LNCaP clone FGC (cell line): Measurements from ENCODE around the gene PRDM5.
"Not testable (repeated sequence)": the region's sequence is repeated elsewhere in the genome, so short reads cannot be mapped to it uniquely, and the experiment has no call there.

Source experiments
- DNase-seq: peaks from one replicate; pipeline ENCODE4 v3.0.0-alpha.2; 2011; ENCODE audit warnings: low read depth
- H3K4me3 ChIP-seq: 2 replicates; pipeline ENCODE4 v1.5.1; 2011; ENCODE audit warnings: mild to moderate bottlenecking, low read depth, low read length, control low read depth
- CTCF ChIP-seq: IDR thresholded peaks from 2 replicates; pipeline ENCODE4 v1.5.1; 2012; ENCODE audit warnings: mild to moderate bottlenecking; ENCODE audit not compliant: control insufficient read depth, insufficient read depth; ENCODE audit errors: extremely low read depth

Gene PRDM5

GRCh38 chr4:120755864-120756263, 166.7 kb downstream of the PRDM5 start:
- H3K4me3 ChIP-seq, result no peak overlapping the region
- TF ChIP-seq CTCF, result no peak
- no peak for DNase-seq

- H3K4me3 ChIP-seq, result no peak overlapping the region
- no peak for TF ChIP-seq CTCF
- DNase-seq, result no peak
Observed at GRCh38 chr4:120754590-120754989, 167.9 kb downstream of the PRDM5 start.

DNA sequence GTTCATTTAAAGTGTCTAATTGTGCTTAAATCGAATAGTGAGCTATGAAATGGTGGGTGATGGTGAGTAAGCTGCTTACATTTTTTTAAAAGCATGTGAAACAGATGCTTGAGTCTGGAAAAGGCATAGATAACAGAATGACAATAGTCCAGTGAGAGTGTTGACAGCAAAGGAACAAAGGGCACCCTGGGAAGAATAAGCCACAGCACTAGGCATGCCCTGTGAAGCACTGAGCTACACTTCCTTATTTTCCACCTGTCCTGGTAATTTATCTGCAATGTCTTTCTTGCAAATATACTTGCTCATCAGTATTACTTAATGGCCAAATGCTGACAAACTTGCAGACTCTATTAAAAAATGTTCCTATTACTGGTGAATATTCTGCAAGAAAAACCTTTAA, 168.7 kb downstream of the PRDM5 start:
- DNase-seq, result no peak
- H3K4me3 ChIP-seq, result no peak overlapping the region
- no peak for TF ChIP-seq CTCF

GRCh38 chr4:120750152-120750525, 172.4 kb downstream of the PRDM5 start:
- no peak overlapping the region for H3K4me3 ChIP-seq
- TF ChIP-seq CTCF, result no peak
- no peak for DNase-seq

DNA sequence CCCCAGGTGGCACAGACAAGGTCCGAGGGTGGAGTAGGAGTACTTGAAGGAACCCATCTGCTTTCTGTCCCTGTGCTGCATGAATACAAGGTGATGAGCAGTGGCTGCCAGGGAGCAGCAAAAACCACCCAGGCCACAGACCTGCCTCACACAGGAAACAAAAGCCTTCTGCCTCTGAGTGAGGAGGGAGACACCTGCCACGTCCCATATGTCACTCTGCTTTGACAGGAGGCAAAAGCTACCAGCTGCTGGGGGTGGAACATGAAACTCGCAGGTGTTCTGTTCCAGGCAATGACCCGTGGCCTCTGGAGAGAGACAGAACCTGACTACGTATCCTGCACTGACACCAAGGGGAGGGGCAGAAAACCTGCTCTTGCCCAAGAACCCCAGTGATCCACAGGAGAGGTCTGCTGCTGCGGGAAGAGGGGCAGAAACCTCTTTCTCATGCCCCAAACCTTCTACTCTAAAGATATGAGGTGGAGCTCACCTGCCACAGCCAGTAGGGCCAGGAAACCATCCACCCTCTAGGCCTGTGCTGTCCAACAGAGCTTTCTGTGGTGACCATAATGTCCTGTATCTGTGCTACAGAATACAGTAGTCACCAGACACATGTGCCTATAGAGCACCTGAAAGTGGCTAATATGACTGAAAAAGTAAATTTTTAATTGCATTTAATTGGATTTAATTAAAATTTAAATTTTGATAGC, 172.9 kb downstream of the PRDM5 start:
- no peak overlapping the region for H3K4me3 ChIP-seq
- DNase-seq, result no peak
- TF ChIP-seq CTCF, result no peak

DNA sequence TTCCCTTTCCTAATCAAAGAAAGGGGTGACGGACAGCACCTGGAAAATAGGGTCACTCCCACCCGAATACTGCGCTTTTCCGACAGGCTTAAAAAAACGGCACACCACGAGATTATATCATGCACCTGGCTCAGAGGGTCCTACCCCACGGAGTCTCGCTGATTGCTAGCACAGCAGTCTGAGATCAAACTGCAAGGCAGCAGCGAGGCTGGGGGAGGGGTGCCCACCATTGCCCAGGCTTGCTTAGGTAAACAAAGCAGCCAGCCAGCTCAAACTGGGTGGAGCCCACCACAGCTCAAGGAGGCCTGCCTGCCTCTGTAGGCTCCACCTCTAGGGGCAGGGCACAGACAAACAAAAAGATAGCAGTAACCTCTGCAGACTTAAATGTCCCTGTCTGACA, 180.9 kb downstream of the PRDM5 start:
- not testable (repeated sequence) for DNase-seq, H3K4me3 ChIP-seq

DNA sequence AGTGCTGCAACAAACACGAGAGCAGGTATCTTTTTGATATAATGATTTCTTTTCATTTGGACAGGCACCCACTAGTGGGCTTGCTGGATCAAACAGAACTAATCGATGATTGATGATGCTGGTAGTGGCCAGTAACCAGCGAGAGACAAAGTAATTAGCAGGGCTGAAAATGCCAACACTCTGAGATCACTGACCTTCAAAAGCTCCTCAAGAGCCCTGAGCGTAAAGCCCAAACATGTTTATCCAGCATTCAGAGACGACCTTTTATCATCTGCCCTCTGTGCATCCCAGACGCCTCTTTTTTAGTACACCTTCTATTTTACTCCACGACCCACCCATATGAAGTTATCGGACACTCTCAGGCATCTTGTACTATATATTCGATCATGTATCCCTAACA, 186.2 kb downstream of the PRDM5 start:
- TF ChIP-seq CTCF, result no peak
- no peak for DNase-seq
- no peak overlapping the region for H3K4me3 ChIP-seq
